Neuronal stem cell (in vitro differentiated cells): ENCODE data around the gene C1orf52.

ENCODE experiments used
- DNase-seq: peaks from one replicate; pipeline ENCODE4 v3.0.0-alpha.2; 2013; ENCODE audit warnings: low spot score
- H2AFZ ChIP-seq: one replicate; pipeline ENCODE4 v1.6.1; 2013; ENCODE audit warnings: mild to moderate bottlenecking, low read length, inconsistent platforms
- H2AK5ac ChIP-seq: 2 replicates; pipeline ENCODE4 v1.6.1; 2013; ENCODE audit warnings: low read depth, mild to moderate bottlenecking, inconsistent platforms, low read length, moderate library complexity, mixed read lengths
- H2BK120ac ChIP-seq: 2 replicates; pipeline ENCODE4 v1.6.1; 2013; ENCODE audit warnings: low read depth, mild to moderate bottlenecking, inconsistent platforms, low read length, moderate library complexity, mixed read lengths
- H2BK12ac ChIP-seq: one replicate; pipeline ENCODE4 v1.6.1; 2013; ENCODE audit warnings: low read length, inconsistent platforms
- H2BK15ac ChIP-seq: 2 replicates; pipeline ENCODE4 v1.6.1; 2013; ENCODE audit warnings: mild to moderate bottlenecking, low read length, inconsistent platforms, mixed read lengths
- H2BK5ac ChIP-seq: one replicate; pipeline ENCODE4 v1.6.1; 2013; ENCODE audit warnings: inconsistent platforms, mild to moderate bottlenecking, low read length, moderate library complexity
- H3K14ac ChIP-seq: one replicate; pipeline ENCODE4 v1.6.1; 2013; ENCODE audit warnings: low read length, inconsistent platforms
- H3K18ac ChIP-seq: 2 replicates; pipeline ENCODE4 v1.6.1; 2013; ENCODE audit warnings: low read length, inconsistent platforms
- H3K23ac ChIP-seq: 2 replicates; pipeline ENCODE4 v1.6.1; 2013; ENCODE audit warnings: low read depth, mild to moderate bottlenecking, mixed read lengths, low read length, inconsistent platforms; ENCODE audit not compliant: poor library complexity
- H3K27ac ChIP-seq: replicated peaks from 3 replicates; pipeline ENCODE4 v1.5.1; 2013; ENCODE audit warnings: low read length, inconsistent platforms
- H3K27me3 ChIP-seq, 3 experiments: 2 replicates each; pipeline ENCODE4 v1.6.1; 2013; ENCODE audit warnings: low read length in 3 of 3, mild to moderate bottlenecking in 2 of 3, inconsistent platforms in 1 of 3, low read depth in 1 of 3, mixed read lengths in 1 of 3, moderate library complexity in 1 of 3; ENCODE audit not compliant: control insufficient read depth in 3 of 3, insufficient read depth in 3 of 3
- H3K36me3 ChIP-seq, 2 donors: replicated peaks in 1 of 2; 2 replicates each; pipeline ENCODE4 v1.6.1; 2013; ENCODE audit warnings: low read length in 2 of 2; ENCODE audit not compliant: control insufficient read depth in 2 of 2, insufficient read depth in 2 of 2
- H3K4ac ChIP-seq: 2 replicates; pipeline ENCODE4 v1.6.1; 2013; ENCODE audit warnings: inconsistent platforms, mild to moderate bottlenecking, low read length, moderate library complexity
- H3K4me1 ChIP-seq, 2 donors: 1 replicate in 1 of 2; 2 replicates in 1 of 2; pipeline ENCODE4 v1.6.1; 2013; ENCODE audit warnings: low read length in 2 of 2, low read depth in 1 of 2; ENCODE audit not compliant: control insufficient read depth in 2 of 2, insufficient read depth in 1 of 2
- H3K4me2 ChIP-seq: one replicate; pipeline ENCODE4 v1.6.1; 2013; ENCODE audit warnings: mild to moderate bottlenecking, low read length, inconsistent platforms; ENCODE audit not compliant: insufficient read depth, poor library complexity, severe bottlenecking
- H3K4me3 ChIP-seq, 2 donors: 2 replicates each; pipeline ENCODE4 v1.5.1; 2013; ENCODE audit warnings: low read length in 2 of 2, mild to moderate bottlenecking in 2 of 2, inconsistent platforms in 1 of 2, moderate library complexity in 1 of 2
- H3K79me1 ChIP-seq: one replicate; pipeline ENCODE4 v1.6.1; 2013; ENCODE audit warnings: low read depth, mild to moderate bottlenecking, inconsistent platforms, low read length, moderate library complexity
- H3K9ac ChIP-seq: one replicate; pipeline ENCODE4 v1.6.1; 2013; ENCODE audit warnings: mild to moderate bottlenecking, low read depth, low read length, inconsistent platforms; ENCODE audit not compliant: poor library complexity
- H3K9me3 ChIP-seq, 2 donors: replicated peaks in 1 of 2; 2 replicates each; pipeline versions ENCODE3 to v1.6.1; 2013; ENCODE audit warnings: low read length in 2 of 2, mild to moderate bottlenecking in 2 of 2, inconsistent platforms in 1 of 2, low read depth in 1 of 2, mixed read lengths in 1 of 2, moderate library complexity in 1 of 2; ENCODE audit not compliant: control insufficient read depth in 2 of 2, insufficient read depth in 1 of 2
- H4K8ac ChIP-seq: one replicate; pipeline ENCODE4 v1.6.1; 2013; ENCODE audit warnings: low read depth, mild to moderate bottlenecking, inconsistent platforms, low read length, moderate library complexity
- H4K91ac ChIP-seq: one replicate; pipeline ENCODE4 v1.6.1; 2013; ENCODE audit warnings: low read length, low read depth, mild to moderate bottlenecking, inconsistent platforms; ENCODE audit not compliant: poor library complexity
- WGBS, 2 donors: extraction: QIAGEN DNeasy Blood & Tissue Kit; methylation state at CpG; one replicate each; pipeline ENCODE4 v1.1.7; 2013; ENCODE audit warnings: missing lambda C conversion rate in 2 of 2, mixed read lengths in 1 of 2; ENCODE audit not compliant: insufficient read length in 2 of 2, insufficient replicate concordance in 1 of 2; ENCODE audit errors: extremely low coverage in 2 of 2; 5-methylcytosine and 5-hydroxymethylcytosine counted together

Gene C1orf52

GRCh38 chr1:85290826-85291225 lies 31.4 kb upstream of the C1orf52 start:
- H3K27ac ChIP-seq, result no peak overlapping the region
- H2BK120ac ChIP-seq, result no peak overlapping the region
- no peak overlapping the region for H2BK5ac ChIP-seq
- no peak overlapping the region for H2BK12ac ChIP-seq
- H3K27me3 ChIP-seq, result peaks cover 0 to 2% (median 2%) of the 10 kb centered on the region in 3 experiments
- no peak overlapping the region for H2AK5ac ChIP-seq
- peaks cover 1 to 2% of the 10 kb centered on the region in 2 donors for H3K4me1 ChIP-seq
- no peak overlapping the region for H2AFZ ChIP-seq
- no peak overlapping the region for H3K4me2 ChIP-seq
- H4K8ac ChIP-seq, result no peak overlapping the region
- no peaks in the 10 kb centered on the region for H3K36me3 ChIP-seq
- H3K14ac ChIP-seq, result no peak overlapping the region
- no peaks in the 10 kb centered on the region for H3K79me1 ChIP-seq
- no peak overlapping the region for H4K91ac ChIP-seq
- WGBS, 2 donors, result no CpG with 5 or more reads among the region's 2 CpGs
- no peak overlapping the region for H3K18ac ChIP-seq
- no peak overlapping the region for H3K4ac ChIP-seq
- H2BK15ac ChIP-seq, result no peak overlapping the region
- H3K9me3 ChIP-seq, result no peaks in the 10 kb centered on the region
- DNase-seq, result no peak
- H3K9ac ChIP-seq, result no peak overlapping the region
- no peak overlapping the region for H3K23ac ChIP-seq
- H3K4me3 ChIP-seq, result no peak overlapping the region

- Histone ChIP-seq H4K8ac (no peak overlapping the region), H3K23ac (no peak overlapping the region), H3K14ac (no peak overlapping the region), H2AFZ (no peak overlapping the region), H3K9ac (no peak overlapping the region), H3K4me2 (no peak overlapping the region), H3K27me3 (peaks cover 0 to 2% (median 2%) of the 10 kb centered on the region in 3 experiments), H2BK120ac (no peak overlapping the region), H2AK5ac (no peak overlapping the region), H3K9me3 (no peaks in the 10 kb centered on the region), H2BK12ac (no peak overlapping the region), H3K4ac (no peak overlapping the region), H3K4me1 (peaks cover 1 to 2% of the 10 kb centered on the region in 2 donors), H3K18ac (no peak overlapping the region), H3K27ac (no peak overlapping the region), H2BK15ac (no peak overlapping the region), H3K79me1 (no peaks in the 10 kb centered on the region), H3K4me3 (no peak overlapping the region), H3K36me3 (no peaks in the 10 kb centered on the region), H4K91ac (no peak overlapping the region), H2BK5ac (no peak overlapping the region)
- no peak for DNase-seq
- no CpG with 5 or more reads among the region's 4 CpGs for WGBS, 2 donors
Observed at GRCh38 chr1:85289848-85290335, 30.4 kb upstream of the C1orf52 start.

GRCh38 chr1:85289207-85289847 lies 29.9 kb upstream of the C1orf52 start:
- H3K23ac ChIP-seq, result no peak overlapping the region
- peaks cover 0 to 2% (median 2%) of the 10 kb centered on the region in 3 experiments for H3K27me3 ChIP-seq
- H3K36me3 ChIP-seq, result no peaks in the 10 kb centered on the region
- H3K27ac ChIP-seq, result no peak overlapping the region
- H2BK5ac ChIP-seq, result no peak overlapping the region
- no peak overlapping the region for H3K14ac ChIP-seq
- no peak overlapping the region for H3K4me3 ChIP-seq
- no peak overlapping the region for H3K4me2 ChIP-seq
- H3K4ac ChIP-seq, result no peak overlapping the region
- no peak overlapping the region for H2AK5ac ChIP-seq
- H3K9me3 ChIP-seq, result no peaks in the 10 kb centered on the region
- no peak overlapping the region for H2BK12ac ChIP-seq
- DNase-seq, result no peak
- H3K18ac ChIP-seq, result no peak overlapping the region
- H4K91ac ChIP-seq, result no peak overlapping the region
- no peak overlapping the region for H2AFZ ChIP-seq
- no CpG with 5 or more reads among the region's 9 CpGs for WGBS, 2 donors
- H2BK120ac ChIP-seq, result no peak overlapping the region
- H3K79me1 ChIP-seq, result no peaks in the 10 kb centered on the region
- H2BK15ac ChIP-seq, result no peak overlapping the region
- peaks cover 1 to 2% of the 10 kb centered on the region in 2 donors for H3K4me1 ChIP-seq
- no peak overlapping the region for H3K9ac ChIP-seq
- no peak overlapping the region for H4K8ac ChIP-seq

GRCh38 chr1:85284202-85284601 lies 24.7 kb upstream of the C1orf52 start:
- no peaks in the 10 kb centered on the region for H3K36me3 ChIP-seq
- H2BK120ac ChIP-seq, result no peak overlapping the region
- DNase-seq, result no peak
- no peaks in the 10 kb centered on the region for H3K27me3 ChIP-seq
- H2BK15ac ChIP-seq, result peak overlapping the region; percentile 21
- no peak overlapping the region for H3K4me2 ChIP-seq
- no peak overlapping the region for H2BK5ac ChIP-seq
- peak overlapping the region; percentile 44 for H3K18ac ChIP-seq
- no peaks in the 10 kb centered on the region for H3K9me3 ChIP-seq
- no peak overlapping the region for H4K91ac ChIP-seq
- no peak overlapping the region for H3K23ac ChIP-seq
- H3K4me3 ChIP-seq, result no peak overlapping the region
- WGBS, 2 donors, result no CpG with 5 or more reads among the region's 2 CpGs
- H2BK12ac ChIP-seq, result no peak overlapping the region
- H3K4me1 ChIP-seq, result no peaks in the 10 kb centered on the region
- peak overlapping the region; percentile 49 for H2AK5ac ChIP-seq
- no peak overlapping the region for H3K27ac ChIP-seq
- no peak overlapping the region for H3K4ac ChIP-seq
- H3K9ac ChIP-seq, result no peak overlapping the region
- no peak overlapping the region for H2AFZ ChIP-seq
- no peaks in the 10 kb centered on the region for H3K79me1 ChIP-seq
- H4K8ac ChIP-seq, result no peak overlapping the region
- no peak overlapping the region for H3K14ac ChIP-seq
